C4-2B (cell line): Measurements from ENCODE around the gene CD200R1.

ENCODE experiments used
- H3K27ac ChIP-seq: fragments of 450-650 bp; 2 replicates; pipeline ENCODE4 v1.5.1; 2017
- CTCF ChIP-seq: fragments of 450-650 bp; conservative IDR thresholded peaks from 2 replicates; pipeline ENCODE4 v1.5.1; 2017; ENCODE audit warnings: mild to moderate bottlenecking
- ZFX ChIP-seq: fragments of 450-650 bp; IDR thresholded peaks from 2 replicates; pipeline ENCODE4 v1.6.1; 2017

The CD200R1 gene

GRCh38 chr3:112888381-112889085 lies 86.4 kb downstream of the CD200R1 start:
- no peak overlapping the region for H3K27ac ChIP-seq
- no peak for TF ChIP-seq CTCF
- no peak for TF ChIP-seq ZFX

GRCh38 chr3:112884678-112885290 lies 90.1 kb downstream of the CD200R1 start:
- TF ChIP-seq ZFX (no peak), CTCF (no peak)
- H3K27ac ChIP-seq = no peak overlapping the region

GRCh38 chr3:112881891-112882290 lies 93.0 kb downstream of the CD200R1 start:
- no peak overlapping the region for H3K27ac ChIP-seq
- TF ChIP-seq CTCF (no peak), ZFX (no peak)

DNA sequence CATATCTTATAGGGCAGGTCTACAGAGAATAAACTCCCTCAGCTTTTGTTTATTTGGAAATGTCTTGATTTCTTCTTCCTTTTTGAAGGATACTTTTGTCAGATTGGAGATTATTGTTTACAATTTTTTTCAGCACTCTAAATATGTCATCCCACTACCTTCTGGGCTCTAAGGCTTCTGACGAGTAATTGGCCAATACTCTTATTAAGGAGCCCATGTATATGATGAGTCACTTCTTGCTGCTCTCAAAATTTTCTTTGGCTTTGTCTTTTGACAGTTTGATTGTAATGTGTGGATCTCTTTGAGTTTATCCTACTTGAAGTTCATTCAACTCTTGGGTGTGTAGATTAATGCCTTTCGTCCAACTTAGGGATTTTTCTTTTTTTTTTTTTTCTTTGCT lies 99.3 kb downstream of the CD200R1 start:
- H3K27ac ChIP-seq = no peak overlapping the region
- TF ChIP-seq CTCF (no peak), ZFX (no peak)

DNA sequence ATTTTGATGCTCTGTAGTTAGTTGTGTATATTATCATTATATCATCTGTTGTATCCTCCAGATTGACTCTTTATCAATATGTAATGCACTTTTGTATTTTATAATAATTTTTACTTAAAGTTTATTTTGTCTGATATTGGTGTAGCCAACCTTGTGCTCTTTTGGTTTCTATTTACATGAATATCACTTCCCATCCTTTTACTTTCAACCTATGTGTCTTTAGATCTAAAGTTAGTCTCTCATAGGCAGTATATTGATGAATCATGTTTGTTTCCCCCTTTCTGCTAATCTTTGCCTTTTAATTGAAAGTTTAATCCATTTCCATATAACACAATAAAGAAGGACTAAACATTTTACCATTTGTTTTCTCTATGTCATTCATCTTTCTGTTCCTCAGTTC lies 100.2 kb downstream of the CD200R1 start:
- TF ChIP-seq CTCF (no peak), ZFX (no peak)
- H3K27ac ChIP-seq = no peak overlapping the region

DNA sequence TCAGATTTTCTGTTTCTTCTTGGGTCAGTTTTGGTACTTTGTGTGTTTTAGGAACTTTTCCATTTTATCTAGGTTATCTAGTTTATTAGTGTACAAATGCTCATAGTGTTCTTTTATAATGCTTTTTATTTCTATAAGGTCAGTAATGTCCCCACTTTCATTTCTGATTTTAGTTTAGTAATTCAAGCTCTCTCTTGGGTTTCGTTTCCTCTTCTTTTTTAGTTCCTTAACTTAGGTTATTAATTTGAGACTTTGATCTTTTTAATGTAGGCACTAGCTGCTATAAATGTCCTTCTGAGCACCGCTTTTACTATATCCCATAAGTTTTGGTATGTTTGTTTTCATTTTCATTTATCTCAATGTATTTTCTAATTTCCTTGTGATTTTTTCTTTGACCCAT lies 101.3 kb downstream of the CD200R1 start:
- TF ChIP-seq ZFX (no peak), CTCF (no peak)
- no peak overlapping the region for H3K27ac ChIP-seq

GRCh38 chr3:112871735-112872134 lies 103.2 kb downstream of the CD200R1 start:
- TF ChIP-seq ZFX = no peak
- no peak for TF ChIP-seq CTCF

More at GRCh38 chr3:112871735-112872134, 103.2 kb downstream of the CD200R1 start:
- H3K27ac ChIP-seq = no peak overlapping the region
